HG03108 (cell line): ENCODE results near the gene ARRB1.
A peak's percentile ranks its signal among the peaks of the same experiment; 100 is the strongest.
"Not testable (repeated sequence)": the region's sequence is repeated elsewhere in the genome, so short reads cannot be mapped to it uniquely, and the experiment has no call there.

Experiments
- ATAC-seq: cut with Tn5 transposase; IDR thresholded peaks from one replicate; pipeline ENCODE4 v1.9.1; 2021; ENCODE audit warnings: moderate library complexity; ENCODE audit not compliant: unreplicated experiment

Gene ARRB1

GRCh38 chr11:75351541-75351790 lies at the start of gene ARRB1:
TSS of gene ARRB1 (minus strand) at chr11:75351661. CDS start at chr11:75351607, 54 bp downstream.
- ATAC-seq: no peak

- no peak for ATAC-seq
These were observed 48.8 kb upstream of the ARRB1 start for GRCh38 chr11:75400146-75400865.

- ATAC-seq: peak; percentile 93
These were observed 48.1 kb upstream of the ARRB1 start, which contains the start of gene RPS3 for GRCh38 chr11:75399344-75400145. TSS of gene RPS3 (plus strand) at chr11:75399518. CDS start at chr11:75399548, 30 bp downstream.

- no peak for ATAC-seq
These were observed 47.4 kb upstream of the ARRB1 start for GRCh38 chr11:75398906-75399305.

- ATAC-seq: no peak
These were observed 42.8 kb upstream of the ARRB1 start for GRCh38 chr11:75394085-75394840.

GRCh38 chr11:75389925-75390324 lies 38.5 kb upstream of the ARRB1 start:
- no peak for ATAC-seq

- no peak for ATAC-seq
These were observed 37.8 kb upstream of the ARRB1 start for GRCh38 chr11:75389276-75389605.

GRCh38 chr11:75388386-75389275 lies 37.2 kb upstream of the ARRB1 start:
- no peak for ATAC-seq

GRCh38 chr11:75387736-75388294 lies 36.4 kb upstream of the ARRB1 start:
- ATAC-seq: no peak

- no peak for ATAC-seq
These were observed 35.6 kb upstream of the ARRB1 start for GRCh38 chr11:75386942-75387630.

- ATAC-seq: no peak
These were observed 33.1 kb upstream of the ARRB1 start for GRCh38 chr11:75384438-75385080.

- no peak for ATAC-seq
These were observed 31.8 kb upstream of the ARRB1 start for GRCh38 chr11:75383246-75383645.

GRCh38 chr11:75380716-75381420 lies 29.4 kb upstream of the ARRB1 start:
- no peak for ATAC-seq

GRCh38 chr11:75380245-75380644 lies 28.8 kb upstream of the ARRB1 start:
- no peak for ATAC-seq

- ATAC-seq: not testable (repeated sequence)
These were observed 27.3 kb upstream of the ARRB1 start for GRCh38 chr11:75378776-75379175.

GRCh38 chr11:75376175-75376574 lies 24.7 kb upstream of the ARRB1 start:
- ATAC-seq: no peak

GRCh38 chr11:75375626-75376025 lies 24.2 kb upstream of the ARRB1 start:
- ATAC-seq: no peak

GRCh38 chr11:75374646-75375045 lies 23.2 kb upstream of the ARRB1 start:
- ATAC-seq: no peak

GRCh38 chr11:75373201-75373600 lies 21.7 kb upstream of the ARRB1 start:
- no peak for ATAC-seq
